ENCODE results near the gene STX4.

DNA sequence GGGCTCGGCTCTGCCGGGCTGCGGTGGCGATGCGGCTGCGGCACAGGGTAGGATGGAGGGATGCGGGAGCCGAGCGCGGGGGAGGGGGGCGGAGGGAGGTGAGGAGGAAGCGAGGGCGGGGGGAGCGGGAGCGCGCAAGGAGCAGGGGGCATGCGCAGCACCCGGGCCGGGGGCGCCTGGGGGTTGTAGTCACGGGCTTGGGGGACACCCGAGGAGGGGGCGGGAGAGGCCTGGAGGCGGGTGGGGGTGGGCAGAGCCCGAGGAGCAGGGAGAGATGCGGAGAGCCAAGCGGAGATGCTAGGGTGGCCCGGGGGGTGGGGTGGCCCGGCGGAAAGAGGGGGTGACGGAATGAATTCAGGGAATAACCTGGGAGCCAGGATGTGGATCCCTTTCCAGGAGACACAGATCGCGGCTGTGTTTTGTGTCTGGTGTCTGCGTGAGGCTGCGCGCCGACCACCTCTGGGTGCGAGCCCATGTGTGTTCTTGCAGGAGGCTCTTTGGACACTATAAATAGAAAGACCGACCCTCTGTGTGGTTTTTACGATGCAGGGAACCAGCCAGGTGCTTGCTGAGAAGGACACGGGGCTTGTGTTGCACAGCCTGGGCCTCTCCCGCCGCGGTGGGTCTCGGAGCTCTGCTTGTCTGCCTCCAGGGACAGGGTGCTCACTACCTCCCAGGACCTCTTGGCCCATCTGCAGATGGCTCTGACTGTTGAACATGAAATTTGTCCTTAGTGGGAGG is 22.6 kb upstream of the STX4 start, which contains the start of gene STX1B:
- TF ChIP-seq, protein P1, sequence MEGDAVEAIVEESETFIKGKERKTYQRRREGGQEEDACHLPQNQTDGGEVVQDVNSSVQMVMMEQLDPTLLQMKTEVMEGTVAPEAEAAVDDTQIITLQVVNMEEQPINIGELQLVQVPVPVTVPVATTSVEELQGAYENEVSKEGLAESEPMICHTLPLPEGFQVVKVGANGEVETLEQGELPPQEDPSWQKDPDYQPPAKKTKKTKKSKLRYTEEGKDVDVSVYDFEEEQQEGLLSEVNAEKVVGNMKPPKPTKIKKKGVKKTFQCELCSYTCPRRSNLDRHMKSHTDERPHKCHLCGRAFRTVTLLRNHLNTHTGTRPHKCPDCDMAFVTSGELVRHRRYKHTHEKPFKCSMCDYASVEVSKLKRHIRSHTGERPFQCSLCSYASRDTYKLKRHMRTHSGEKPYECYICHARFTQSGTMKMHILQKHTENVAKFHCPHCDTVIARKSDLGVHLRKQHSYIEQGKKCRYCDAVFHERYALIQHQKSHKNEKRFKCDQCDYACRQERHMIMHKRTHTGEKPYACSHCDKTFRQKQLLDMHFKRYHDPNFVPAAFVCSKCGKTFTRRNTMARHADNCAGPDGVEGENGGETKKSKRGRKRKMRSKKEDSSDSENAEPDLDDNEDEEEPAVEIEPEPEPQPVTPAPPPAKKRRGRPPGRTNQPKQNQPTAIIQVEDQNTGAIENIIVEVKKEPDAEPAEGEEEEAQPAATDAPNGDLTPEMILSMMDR (IDR thresholded peaks at IDR 0.05): no peak
- no peak for TF ChIP-seq EP300 (IDR thresholded peaks at IDR 0.05)

All from esophagus muscularis mucosa (tissue), 3 donors.